ENCODE results near the gene UNC13A. TPM values are rescaled to one million over a fixed set of nuclear protein-coding genes. Genes with fewer than 3 reads are reported as not detected.

The UNC13A gene
- total RNA-seq, 1 experiment from 2014 or later = 41.1 TPM

GRCh38 chr19:17562097-17562496 lies 126.1 kb downstream of the UNC13A start (continued):
- no peak for TF ChIP-seq FOXP4 (CRISPR knock-in tag; IDR thresholded peaks at IDR 0.05)
- TF ChIP-seq MLX (CRISPR knock-in tag; IDR thresholded peaks at IDR 0.05) = no peak

- ChIA-PET CTCF (interaction anchor here (1.2 to 1.5 kb wide), 2 partner anchors 13 to 64 kb away, joined by 4 to 5 read pairs; no protein-coding TSS in a partner anchor), POLR2A (no interaction called here)
- Mint-ChIP-seq H3K4me3 (no peak overlapping the region), H3K27ac (no peak overlapping the region; the same call in 1 of the 2 replicates), H3K36me3 (peaks cover 13% of the 10 kb centered on the region), H3K9me3 (no peaks in the 10 kb centered on the region), H3K27me3 (ENCODE audit: low read depth) (no peaks in the 10 kb centered on the region), H3K4me1 (peaks cover 3% of the 10 kb centered on the region; the same call in 1 of the 2 replicates)
- DNase-seq (ENCODE audit: low spot score) (no peak), ATAC-seq (no peak)
- no peak for TF ChIP-seq ATF1 (CRISPR knock-in tag; IDR thresholded peaks at IDR 0.05)
- no peak for TF ChIP-seq PRDM15 (CRISPR knock-in tag; IDR thresholded peaks at IDR 0.05)
- TF ChIP-seq SMAD3 (CRISPR knock-in tag; IDR thresholded peaks at IDR 0.05; ENCODE audit: borderline replicate concordance) = no peak
- TF ChIP-seq SOX15 (CRISPR knock-in tag; IDR thresholded peaks at IDR 0.05) = no peak
- TF ChIP-seq E2F4 (CRISPR knock-in tag; IDR thresholded peaks at IDR 0.05; ENCODE audit: borderline replicate concordance, low read depth) = no peak
Observed at GRCh38 chr19:17560205-17560595, 128.0 kb downstream of the UNC13A start.

GRCh38 chr19:17557466-17557865 lies 130.7 kb downstream of the UNC13A start:
- H3K9me3 Mint-ChIP-seq = no peaks in the 10 kb centered on the region
- peaks cover 13% of the 10 kb centered on the region for H3K36me3 Mint-ChIP-seq
- DNase-seq (ENCODE audit: low spot score) = no peak
- H3K4me1 Mint-ChIP-seq = peaks cover 17% of the 10 kb centered on the region
- H3K4me3 Mint-ChIP-seq = no peak overlapping the region
- ChIA-PET CTCF (interaction anchor here (1.4 to 2.0 kb wide), 2 partner anchors 19 to 23 kb away, joined by 3 to 11 read pairs; no protein-coding TSS in a partner anchor), POLR2A (interaction anchor here (0.6 kb wide), 1 partner anchor 20 kb away, joined by 3 read pairs; no protein-coding TSS in a partner anchor)
- no peaks in the 10 kb centered on the region for H3K27me3 Mint-ChIP-seq (ENCODE audit: low read depth)
- no peak for ATAC-seq
- H3K27ac Mint-ChIP-seq = no peak overlapping the region
- no peak for TF ChIP-seq NFE2L1 (CRISPR knock-in tag; IDR thresholded peaks at IDR 0.05)
- no peak for TF ChIP-seq AR (CRISPR knock-in tag; IDR thresholded peaks at IDR 0.05)
- TF ChIP-seq ZNF425 (CRISPR knock-in tag; conservative IDR thresholded peaks at IDR 0.05) = no peak
- no peak for TF ChIP-seq FOXP4 (CRISPR knock-in tag; IDR thresholded peaks at IDR 0.05)
- no peak for TF ChIP-seq ZNF512 (CRISPR knock-in tag; IDR thresholded peaks at IDR 0.05; ENCODE audit: borderline replicate concordance)
- no peak for TF ChIP-seq ZNF138 (CRISPR knock-in tag; conservative IDR thresholded peaks at IDR 0.05)
- no peak for TF ChIP-seq FOXJ3 (CRISPR knock-in tag; IDR thresholded peaks at IDR 0.05; ENCODE audit: borderline replicate concordance)
- no peak for TF ChIP-seq CREM (CRISPR knock-in tag; IDR thresholded peaks at IDR 0.05)
- no peak for TF ChIP-seq GRHL2 (CRISPR knock-in tag; IDR thresholded peaks at IDR 0.05; ENCODE audit: insufficient replicate concordance, severe bottlenecking)

Data from WTC11 (cell line).